Gastrocnemius medialis (tissue), 4 donors: ENCODE data around the gene CFAP100. TPM values are rescaled to one million over a fixed set of nuclear protein-coding genes. Genes with fewer than 3 reads are reported as not detected.

Experiments used
- ATAC-seq, 2 donors: fragments of 150-250 bp; one replicate each; pipeline ENCODE4 v1.9.1; 2016
- DNase-seq, 2 donors: peaks; one replicate each; pipeline ENCODE4 v3.0.0-alpha.2; 2019
- H3K27ac ChIP-seq, 4 donors: fragments of 200-600 bp; sonication (generic); 1 replicate in 1 of 4; 2 replicates in 3 of 4; pipeline ENCODE4 v1.5.1; 2016 to 2018; ENCODE audit warnings: mild to moderate bottlenecking in 2 of 4, moderate library complexity in 1 of 4
- H3K27me3 ChIP-seq, 3 donors: fragments of 200-600 bp; sonication (generic) in 2 of 3; 1 replicate in 1 of 3; 2 replicates in 2 of 3; pipeline versions ENCODE4 v1.5.1 to v1.6.0; 2016 to 2019; ENCODE audit warnings: mild to moderate bottlenecking in 1 of 3, moderate library complexity in 1 of 3
- H3K36me3 ChIP-seq, 2 donors: fragments of 200-600 bp; sonication (generic) in 1 of 2; one replicate each; pipeline ENCODE4 v1.5.1; 2017 to 2018
- H3K4me1 ChIP-seq, 2 donors: fragments of 200-600 bp; sonication (generic) in 1 of 2; one replicate each; pipeline ENCODE4 v1.5.1; 2016 to 2017; ENCODE audit warnings: mild to moderate bottlenecking in 2 of 2
- H3K4me3 ChIP-seq, 4 donors: fragments of 200-600 bp; sonication (generic) in 3 of 4; 1 replicate in 1 of 4; 2 replicates in 3 of 4; pipeline ENCODE4 v1.5.1; 2016 to 2019; ENCODE audit warnings: mild to moderate bottlenecking in 2 of 4
- H3K9me3 ChIP-seq, 3 donors: fragments of 200-600 bp; sonication (generic) in 2 of 3; 1 replicate in 1 of 3; 2 replicates in 2 of 3; pipeline ENCODE4 v1.5.1; 2016 to 2019
- CTCF ChIP-seq, 5 experiments: fragments of 450-650 bp in 3 of 5; fragments of 200-600 bp in 2 of 5; sonication (generic) in 2 of 5; IDR thresholded peaks in 4 of 5; conservative IDR thresholded peaks in 1 of 5; 1 replicate in 4 of 5; 2 replicates in 1 of 5; pipeline ENCODE4 v1.5.1; 2016 to 2019; ENCODE audit warnings: antibody characterized with exemption in 5 of 5, mild to moderate bottlenecking in 3 of 5, moderate library complexity in 3 of 5
- POLR2A ChIP-seq, 2 donors: fragments of 450-650 bp; IDR thresholded peaks; one replicate each; pipeline ENCODE4 v1.6.1; 2017; ENCODE audit warnings: antibody characterized with exemption in 2 of 2, mild to moderate bottlenecking in 2 of 2, moderate library complexity in 2 of 2
- in situ Hi-C, 4 donors: fragments of 200-750 bp; cut with MboI; loops; one replicate each; pipeline versions ENCODE4 v1.15.0 to v1.8.0; 2017; ENCODE audit warnings: low sequenced_read_pairs in 4 of 4
- intact Hi-C: fragments of 100-400 bp; cut with DNase I; formaldehyde crosslinking; loops from one replicate; pipeline ENCODE4 v1.15.1; 2023; ENCODE audit warnings: low total_unique reads
- total RNA-seq, 4 donors: library from RNA; depleted of rRNA; stranded (reverse); fragments of >200 nt; gene quantifications; one replicate each; pipeline versions ENCODE4 v1.1.0 to v1.2.3, GENCODE V29; 2016

CFAP100 gene
- total RNA-seq, 4 donors from 2014 or later, result not detected

DNA sequence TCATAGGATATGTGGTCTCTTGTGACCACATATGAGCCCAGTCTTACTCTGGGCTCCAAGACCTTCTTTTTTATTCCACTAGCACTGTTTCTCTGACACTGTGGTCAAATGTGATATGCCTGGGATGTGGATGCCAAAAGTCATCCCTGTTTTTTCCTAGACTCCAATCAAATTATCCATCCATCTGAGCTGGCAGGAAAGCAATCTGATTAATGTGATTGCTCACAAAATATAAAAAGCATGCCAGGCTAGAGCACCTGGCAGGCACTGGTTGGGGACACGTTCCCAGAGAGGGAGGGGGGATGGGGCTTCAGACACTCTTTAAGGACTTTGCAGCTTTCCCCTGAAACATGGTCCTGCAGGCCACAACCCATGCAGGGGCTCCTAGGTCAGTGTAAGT is 3.1 kb upstream of the CFAP100 start:
- no peak overlapping the region for H3K4me3 ChIP-seq
- no peak overlapping the region for H3K27ac ChIP-seq
- no peaks in the 10 kb centered on the region for H3K36me3 ChIP-seq
- intact Hi-C loops (no loop called here), in situ Hi-C loops (loop anchor here (5.0 to 25.0 kb wide), 6 partner anchors 83 to 254 kb away; partner anchors contain the start of gene ZXDC (in 2 of the 4))
- DNase-seq, result no peak
- TF ChIP-seq CTCF (IDR thresholded peaks at IDR 0.05 in 4 of 5, conservative IDR thresholded peaks at IDR 0.05 in 1 of 5) (no peak), POLR2A (IDR thresholded peaks at IDR 0.05) (no peak)
- ATAC-seq, result no peak
- H3K9me3 ChIP-seq, result no peaks in the 10 kb centered on the region
- H3K4me1 ChIP-seq, result peaks cover 14 to 15% of the 10 kb centered on the region in 2 donors
- H3K27me3 ChIP-seq, result peaks cover 0 to 7% (median 3%) of the 10 kb centered on the region in 3 donors

DNA sequence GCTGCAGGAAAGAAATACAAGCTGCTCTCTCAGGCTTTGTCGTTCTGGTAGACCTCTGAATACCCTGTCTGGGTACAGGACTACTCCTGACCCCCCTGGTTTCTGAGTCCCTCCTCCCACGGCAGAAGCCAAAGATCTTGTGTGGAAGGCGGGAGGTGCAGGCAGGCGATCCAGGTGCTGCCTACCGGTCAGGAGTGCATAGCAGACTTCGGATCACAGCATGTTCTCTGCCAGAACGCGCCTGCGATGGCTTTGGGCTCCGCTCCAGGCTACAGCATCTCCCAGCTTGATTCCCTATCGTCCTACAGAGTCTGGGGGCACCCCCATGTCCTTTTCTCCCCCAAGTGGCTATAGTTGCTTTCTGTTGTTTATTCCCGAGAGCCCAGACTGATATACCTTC is 2.5 kb upstream of the CFAP100 start:
- H3K4me1 ChIP-seq, result peaks cover 13 to 14% of the 10 kb centered on the region in 2 donors
- in situ Hi-C loops (loop anchor here (5.0 to 25.0 kb wide), 6 partner anchors 83 to 255 kb away; partner anchors contain the start of gene ZXDC (in 2 of the 4)), intact Hi-C loops (no loop called here)
- DNase-seq (no peak), ATAC-seq (no peak)
- no peak overlapping the region for H3K27ac ChIP-seq
- no peak overlapping the region for H3K4me3 ChIP-seq
- H3K36me3 ChIP-seq, result no peaks in the 10 kb centered on the region
- TF ChIP-seq POLR2A (IDR thresholded peaks at IDR 0.05) (no peak), CTCF (IDR thresholded peaks at IDR 0.05 in 4 of 5, conservative IDR thresholded peaks at IDR 0.05 in 1 of 5) (no peak)
- H3K9me3 ChIP-seq, result no peaks in the 10 kb centered on the region
- H3K27me3 ChIP-seq, result peaks cover 0 to 7% (median 3%) of the 10 kb centered on the region in 3 donors

- no peaks in the 10 kb centered on the region for H3K9me3 ChIP-seq
- H3K27me3 ChIP-seq, result peaks cover 0 to 7% (median 3%) of the 10 kb centered on the region in 3 donors
- DNase-seq, result no peak
- H3K4me1 ChIP-seq, result peaks cover 8 to 11% of the 10 kb centered on the region in 2 donors
- in situ Hi-C loops, result loop anchor here (5.0 to 25.0 kb wide), 6 partner anchors 81 to 256 kb away; partner anchors contain the start of gene ZXDC (in 2 of the 4)
- TF ChIP-seq POLR2A (IDR thresholded peaks at IDR 0.05), result no peak
- TF ChIP-seq CTCF (IDR thresholded peaks at IDR 0.05 in 4 of 5, conservative IDR thresholded peaks at IDR 0.05 in 1 of 5), result no peak
- H3K27ac ChIP-seq, result no peak overlapping the region
- intact Hi-C loops, result no loop called here
- no peak for ATAC-seq
- H3K36me3 ChIP-seq, result no peaks in the 10 kb centered on the region
- no peak overlapping the region for H3K4me3 ChIP-seq
These were observed 1.1 kb upstream of the CFAP100 start for GRCh38 chr3:126393563-126393962.

GRCh38 chr3:126394977-126395321 is 240 bp downstream of the CFAP100 start:
- no peak for TF ChIP-seq POLR2A (IDR thresholded peaks at IDR 0.05)
- TF ChIP-seq CTCF (IDR thresholded peaks at IDR 0.05 in 4 of 5, conservative IDR thresholded peaks at IDR 0.05 in 1 of 5), result no peak
- peaks cover 3 to 5% of the 10 kb centered on the region in 2 donors for H3K4me1 ChIP-seq
- peaks cover 0 to 7% (median 3%) of the 10 kb centered on the region in 3 donors for H3K27me3 ChIP-seq
- no peaks in the 10 kb centered on the region for H3K9me3 ChIP-seq
- ATAC-seq (no peak), DNase-seq (no peak)
- no peaks in the 10 kb centered on the region for H3K36me3 ChIP-seq
- no peak overlapping the region for H3K27ac ChIP-seq
- intact Hi-C loops (loop anchor here (1.0 kb wide), 1 partner anchor 40 kb away; no protein-coding TSS in a partner anchor), in situ Hi-C loops (loop anchor here (5.0 to 25.0 kb wide), 6 partner anchors 80 to 258 kb away; partner anchors contain the start of gene ZXDC (in 2 of the 4))
- peak overlapping the region; percentile 15 to 41 (median 26) for H3K4me3 ChIP-seq
